IMR-90 (cell line): Measurements from ENCODE around the gene TENM3. TPM values are rescaled to one million over a fixed set of nuclear protein-coding genes. Genes with fewer than 3 reads are reported as not detected.

ENCODE experiments used
- ATAC-seq: fragments of 200-7000 bp; cut with Tn5 transposase; 2 replicates; pipeline ENCODE4 v1.9.1; 2020; ENCODE audit warnings: low read depth, mild to moderate bottlenecking, moderate library complexity
- BruUV-seq: library from RNA; stranded (reverse); fragments of 400-500 nt; replicated peaks from 2 replicates; lab custom pipeline; 2021; lab: Mats Ljungman, UMichigan
- CTCF ChIA-PET: fragments of 300-600 bp; formaldehyde crosslinking; extraction: SDS; loops from one replicate; lab custom pipeline; 2021; ENCODE audit warnings: antibody characterized with exemption; lab: Yijun Ruan, JAX
- POLR2A ChIA-PET: fragments of 300-600 bp; sonication (Branson Sonifier 250); formaldehyde crosslinking; loops from one replicate; lab custom pipeline; 2022; ENCODE audit warnings: antibody characterized with exemption; ENCODE audit not compliant: unreplicated experiment; lab: Charles Lee
- DNase-seq: peaks from one replicate; pipeline ENCODE4 v3.0.0; 2013
- H2AFZ ChIP-seq: replicated peaks from 2 replicates; pipeline ENCODE3; 2013; ENCODE audit warnings: low read length, mild to moderate bottlenecking; ENCODE audit not compliant: poor library complexity
- H2AK5ac ChIP-seq: 2 replicates; pipeline ENCODE4 v1.6.1; 2013; ENCODE audit warnings: low read depth, low read length, inconsistent platforms
- H2AK9ac ChIP-seq: replicated peaks from 2 replicates; pipeline ENCODE3; 2013; ENCODE audit warnings: mild to moderate bottlenecking, low read depth, low read length, moderate library complexity; ENCODE audit not compliant: poor library complexity
- H2BK120ac ChIP-seq: 2 replicates; pipeline ENCODE4 v1.6.1; 2013; ENCODE audit warnings: low read depth, low read length, inconsistent platforms
- H2BK15ac ChIP-seq: 3 replicates; pipeline ENCODE4 v1.6.1; 2013; ENCODE audit warnings: low read depth, low read length, inconsistent platforms
- H2BK20ac ChIP-seq: 2 replicates; pipeline ENCODE4 v1.6.1; 2013; ENCODE audit warnings: low read depth, mild to moderate bottlenecking, inconsistent platforms, low read length, moderate library complexity
- H2BK5ac ChIP-seq: 2 replicates; pipeline ENCODE4 v1.6.1; 2013; ENCODE audit warnings: mild to moderate bottlenecking, low read depth, low read length, inconsistent platforms; ENCODE audit not compliant: poor library complexity, severe bottlenecking
- H3K14ac ChIP-seq: replicated peaks from 2 replicates; pipeline ENCODE4 v1.6.1; 2013; ENCODE audit warnings: low read depth, low read length, inconsistent platforms
- H3K18ac ChIP-seq: 2 replicates; pipeline ENCODE4 v1.6.1; 2013; ENCODE audit warnings: low read depth, low read length, control low read depth
- H3K23ac ChIP-seq: 2 replicates; pipeline ENCODE4 v1.6.1; 2013; ENCODE audit warnings: low read depth, low read length, inconsistent platforms
- H3K27ac ChIP-seq: 2 replicates; pipeline ENCODE4 v1.5.1; 2013; ENCODE audit warnings: mild to moderate bottlenecking, control low read depth, low read length; ENCODE audit not compliant: insufficient read depth
- H3K27me3 ChIP-seq: 2 replicates; pipeline ENCODE4 v1.6.1; 2013; ENCODE audit warnings: low read length; ENCODE audit not compliant: control insufficient read depth, insufficient read depth
- H3K36me3 ChIP-seq: 2 replicates; pipeline ENCODE4 v1.6.1; 2013; ENCODE audit warnings: low read length, mixed read lengths; ENCODE audit not compliant: control insufficient read depth, insufficient read depth
- H3K4ac ChIP-seq: 2 replicates; pipeline ENCODE4 v1.6.1; 2013; ENCODE audit warnings: low read depth, low read length, inconsistent platforms
- H3K4me1 ChIP-seq: 2 replicates; pipeline ENCODE4 v1.6.1; 2013; ENCODE audit warnings: low read length, mixed read lengths; ENCODE audit not compliant: control insufficient read depth, insufficient read depth
- H3K4me2 ChIP-seq: 2 replicates; pipeline ENCODE4 v1.6.1; 2013; ENCODE audit warnings: low read depth, mild to moderate bottlenecking, control low read depth, low read length, moderate library complexity
- H3K4me3 ChIP-seq: 2 replicates; pipeline ENCODE4 v1.5.1; 2013; ENCODE audit warnings: low read depth, mild to moderate bottlenecking, control low read depth, low read length, moderate library complexity; ENCODE audit not compliant: insufficient read depth
- H3K56ac ChIP-seq: 2 replicates; pipeline ENCODE4 v1.6.1; 2013; ENCODE audit warnings: low read length, inconsistent platforms; ENCODE audit not compliant: insufficient read depth; ENCODE audit errors: extremely low read depth
- H3K79me1 ChIP-seq, 2 experiments: 2 replicates each; pipeline ENCODE4 v1.6.1; 2013; ENCODE audit warnings: low read length in 2 of 2, inconsistent platforms in 1 of 2, low read depth in 1 of 2
- H3K9ac ChIP-seq: 2 replicates; pipeline ENCODE4 v1.6.1; 2013; ENCODE audit warnings: low read depth, low read length, control low read depth
- H3K9me1 ChIP-seq: 2 replicates; pipeline ENCODE4 v1.6.1; 2013; ENCODE audit warnings: low read length, inconsistent platforms; ENCODE audit not compliant: insufficient read depth
- H3K9me3 ChIP-seq: 2 replicates; pipeline ENCODE4 v1.6.1; 2013; ENCODE audit warnings: low read length; ENCODE audit not compliant: control insufficient read depth, insufficient read depth
- H4K20me1 ChIP-seq: 2 replicates; pipeline ENCODE4 v1.6.1; 2013; ENCODE audit warnings: low read length, inconsistent platforms; ENCODE audit not compliant: insufficient read depth
- H4K5ac ChIP-seq: 2 replicates; pipeline ENCODE4 v1.6.1; 2013; ENCODE audit warnings: mild to moderate bottlenecking, low read depth, low read length, control low read depth
- H4K8ac ChIP-seq, 2 experiments: 2 replicates each; pipeline ENCODE4 v1.6.1; 2013; ENCODE audit warnings: low read depth in 2 of 2, low read length in 2 of 2, control low read depth in 1 of 2, inconsistent platforms in 1 of 2
- H4K91ac ChIP-seq: 2 replicates; pipeline ENCODE4 v1.6.1; 2013; ENCODE audit warnings: low read depth, low read length, inconsistent platforms; ENCODE audit not compliant: insufficient read depth
- RAD21 ChIP-seq: IDR thresholded peaks from 2 replicates; pipeline ENCODE4 v1.6.1; 2012; ENCODE audit warnings: low read length, improper control_type of control experiment
- RCOR1 ChIP-seq: IDR thresholded peaks from 2 replicates; pipeline ENCODE4 v1.6.1; 2012; ENCODE audit warnings: mild to moderate bottlenecking, low read length, improper control_type of control experiment; ENCODE audit not compliant: insufficient replicate concordance
- SMC3 ChIP-seq: fragments of 150-350 bp; IDR thresholded peaks from 2 replicates; pipeline ENCODE4 v1.6.1; 2016; ENCODE audit warnings: low read depth, mild to moderate bottlenecking, antibody characterized with exemption, low read length, moderate library complexity
- WGBS, 2 experiments: methylation state at CpG; one replicate each; pipeline versions ENCODE4 v1.1.5 to v1.1.7; 2013; ENCODE audit warnings: missing lambda C conversion rate in 2 of 2; ENCODE audit not compliant: insufficient read length in 1 of 2; ENCODE audit errors: extremely low coverage in 2 of 2; 5-methylcytosine and 5-hydroxymethylcytosine counted together
- dilution Hi-C: fragments of 300-500 bp; cut with HindIII; formaldehyde crosslinking; loops from one replicate; pipeline ENCODE4 v1.14.3; 2018; ENCODE audit warnings: low sequenced_read_pairs; ENCODE audit not compliant: unreplicated experiment
- in situ Hi-C: fragments of 300-500 bp; cut with MboI; formaldehyde crosslinking; loops from 3 replicates; pipeline ENCODE4 v1.14.3; 2019; ENCODE audit warnings: low sequenced_read_pairs, inconsistent platforms, mixed read lengths
- intact Hi-C: fragments of 100-400 bp; cut with micrococcal nuclease; formaldehyde crosslinking; loops from 2 replicates; pipeline ENCODE4 v1.10.0; 2022
- polyA plus RNA-seq, 3 experiments: library from polyadenylated mRNA; depleted of rRNA; stranded (reverse); fragments of >200 nt; gene quantifications; 2 replicates each; pipeline ENCODE4 v1.2.3, GENCODE V29; 2012; ENCODE audit warnings: low replicate concordance in 1 of 3
- total RNA-seq: library from RNA; depleted of rRNA; stranded (reverse); fragments of >200 nt; gene quantifications from 2 replicates; pipeline ENCODE4 v1.2.3, GENCODE V29; 2012
- TF ChIP-seq, protein P1 (sequence below): fragments of 150-350 bp; IDR thresholded peaks from 2 replicates; pipeline ENCODE4 v1.6.1; 2017; ENCODE audit warnings: mild to moderate bottlenecking, antibody characterized with exemption, low read length, low read depth

TENM3 gene
- total and polyA plus RNA-seq, 2 of the 4 experiments (the other 2 are of a cell fraction) = 29.9 to 173 TPM

DNA sequence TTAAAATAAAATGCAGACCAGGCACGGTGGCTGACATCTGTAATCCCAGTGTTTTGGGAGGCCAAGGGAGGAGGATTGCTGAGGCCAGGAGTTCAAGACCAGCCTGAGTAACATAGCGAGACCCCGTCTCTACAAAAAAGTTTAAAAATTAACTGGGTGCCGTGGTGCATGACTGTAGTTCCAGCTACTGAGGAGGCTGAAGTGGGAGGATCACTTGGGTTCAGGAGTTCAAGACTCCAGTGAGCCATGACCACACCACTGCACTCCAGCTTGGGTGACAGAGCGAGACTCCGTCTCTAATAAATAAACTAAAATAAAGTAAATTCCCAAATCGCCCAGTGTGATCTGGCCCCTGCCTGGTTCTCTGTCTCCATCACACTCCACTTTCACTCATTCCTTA lies 43.7 kb downstream of the TENM3 start:
- no peak overlapping the region for H3K4me2 ChIP-seq
- H3K9me1 ChIP-seq = no peaks in the 10 kb centered on the region
- no peak overlapping the region for H4K5ac ChIP-seq
- H3K9me3 ChIP-seq = no peaks in the 10 kb centered on the region
- no peaks in the 10 kb centered on the region for H4K20me1 ChIP-seq
- no peaks in the 10 kb centered on the region for H3K4me1 ChIP-seq
- intact Hi-C loops = no loop called here
- H4K8ac ChIP-seq = no peak overlapping the region
- no peak overlapping the region for H3K23ac ChIP-seq
- DNase-seq (no peak), ATAC-seq (no peak)
- no peak overlapping the region for H3K4me3 ChIP-seq
- no peak overlapping the region for H2BK120ac ChIP-seq
- BruUV-seq = no TSS peak
- peak overlapping the region; percentile 10; the same call in 1 of the 2 replicates for H2AK5ac ChIP-seq
- H4K91ac ChIP-seq = no peak overlapping the region
- H3K27ac ChIP-seq = no peak overlapping the region
- H3K56ac ChIP-seq = no peak overlapping the region
- H2BK15ac ChIP-seq = no peak overlapping the region
- no peak overlapping the region for H3K9ac ChIP-seq
- H2AK9ac ChIP-seq = no peak overlapping the region
- dilution Hi-C loops = no loop called here
- H2AFZ ChIP-seq = no peak overlapping the region
- ChIA-PET POLR2A (no interaction called here), CTCF (interaction anchor here (0.5 kb wide), 1 partner anchor 30 kb away, joined by 3 read pairs; no protein-coding TSS in a partner anchor)
- in situ Hi-C loops = no loop called here
- H3K18ac ChIP-seq = no peak overlapping the region
- no peak for TF ChIP-seq RAD21
- no peak for TF ChIP-seq RCOR1
- TF ChIP-seq SMC3 = no peak
- TF ChIP-seq, protein P1, sequence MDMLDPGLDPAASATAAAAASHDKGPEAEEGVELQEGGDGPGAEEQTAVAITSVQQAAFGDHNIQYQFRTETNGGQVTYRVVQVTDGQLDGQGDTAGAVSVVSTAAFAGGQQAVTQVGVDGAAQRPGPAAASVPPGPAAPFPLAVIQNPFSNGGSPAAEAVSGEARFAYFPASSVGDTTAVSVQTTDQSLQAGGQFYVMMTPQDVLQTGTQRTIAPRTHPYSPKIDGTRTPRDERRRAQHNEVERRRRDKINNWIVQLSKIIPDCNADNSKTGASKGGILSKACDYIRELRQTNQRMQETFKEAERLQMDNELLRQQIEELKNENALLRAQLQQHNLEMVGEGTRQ = no peak
- no peaks in the 10 kb centered on the region for H3K27me3 ChIP-seq
- H3K14ac ChIP-seq = no peak overlapping the region
- no peak overlapping the region for H2BK20ac ChIP-seq
- H3K4ac ChIP-seq = no peak overlapping the region
- no peaks in the 10 kb centered on the region for H3K36me3 ChIP-seq
- H3K79me1 ChIP-seq = no peaks in the 10 kb centered on the region
- WGBS, 2 experiments = no CpG with 5 or more reads among the region's 7 CpGs
- no peak overlapping the region for H2BK5ac ChIP-seq
